Measurements from ENCODE around the gene RASIP1. TPM values are rescaled to one million over a fixed set of nuclear protein-coding genes. Genes with fewer than 3 reads are reported as not detected.
"Not testable (repeated sequence)": the region's sequence is repeated elsewhere in the genome, so short reads cannot be mapped to it uniquely, and the experiment has no call there.

Gene RASIP1
- total RNA-seq, 2 experiments from 2014 or later = 0.19 TPM

- no peak for DNase-seq
- CTCF ChIA-PET = interaction anchor here (0.6 to 3.8 kb wide), 6 partner anchors 11 to 123 kb away, joined by 3 to 14 read pairs (median 4); partner anchors contain the start of genes CA11 and HSD17B14
- peaks cover 7% of the 10 kb centered on the region for H3K9me3 Mint-ChIP-seq
- intact Hi-C loops (cut with micrococcal nuclease) = no loop called here
- no peaks in the 10 kb centered on the region for H3K36me3 Mint-ChIP-seq
- H3K27ac Mint-ChIP-seq = no peak overlapping the region
- POLR2A ChIA-PET = interaction anchor here (0.6 to 0.8 kb wide), 2 partner anchors 13 to 27 kb away, joined by 3 to 4 read pairs; no protein-coding TSS in a partner anchor
- no peaks in the 10 kb centered on the region for H3K27me3 Mint-ChIP-seq
- H3K4me1 Mint-ChIP-seq (ENCODE audit: low read depth) = peaks cover 11% of the 10 kb centered on the region
- peak overlapping the region; percentile 83 for H3K4me3 Mint-ChIP-seq
Measured at GRCh38 chr19:48713041-48713863, 27.2 kb downstream of the RASIP1 start.

- Mint-ChIP-seq H3K9me3 (peaks cover 7% of the 10 kb centered on the region), H3K4me3 (no peak overlapping the region), H3K27ac (no peak overlapping the region), H3K4me1 (ENCODE audit: low read depth) (peaks cover 11% of the 10 kb centered on the region), H3K27me3 (no peaks in the 10 kb centered on the region), H3K36me3 (peaks cover 4% of the 10 kb centered on the region)
- intact Hi-C loops (cut with micrococcal nuclease) = no loop called here
- ChIA-PET POLR2A (no interaction called here), CTCF (no interaction called here)
- no peak for DNase-seq
Measured at GRCh38 chr19:48711106-48711662, 29.2 kb downstream of the RASIP1 start.

- no peak for DNase-seq
- H3K27ac Mint-ChIP-seq = no peak overlapping the region
- peaks cover 8% of the 10 kb centered on the region for H3K36me3 Mint-ChIP-seq
- intact Hi-C loops (cut with micrococcal nuclease) = no loop called here
- peaks cover 7% of the 10 kb centered on the region for H3K9me3 Mint-ChIP-seq
- no peaks in the 10 kb centered on the region for H3K27me3 Mint-ChIP-seq
- peaks cover 6% of the 10 kb centered on the region for H3K4me1 Mint-ChIP-seq (ENCODE audit: low read depth)
- ChIA-PET CTCF (no interaction called here), POLR2A (no interaction called here)
- no peak overlapping the region for H3K4me3 Mint-ChIP-seq
Measured at GRCh38 chr19:48708471-48708870, 31.9 kb downstream of the RASIP1 start.

- no peak overlapping the region for H3K27ac Mint-ChIP-seq
- ChIA-PET CTCF (no interaction called here), POLR2A (no interaction called here)
- no peaks in the 10 kb centered on the region for H3K27me3 Mint-ChIP-seq
- H3K9me3 Mint-ChIP-seq = no peaks in the 10 kb centered on the region
- DNase-seq = no peak
- H3K36me3 Mint-ChIP-seq = peaks cover 19% of the 10 kb centered on the region
- intact Hi-C loops (cut with micrococcal nuclease) = no loop called here
- no peak overlapping the region for H3K4me3 Mint-ChIP-seq
- H3K4me1 Mint-ChIP-seq (ENCODE audit: low read depth) = no peaks in the 10 kb centered on the region
Measured at GRCh38 chr19:48705431-48705830, 35.0 kb downstream of the RASIP1 start.

- ChIA-PET POLR2A (no interaction called here), CTCF (no interaction called here)
- DNase-seq = no peak
- Mint-ChIP-seq H3K4me3 (no peak overlapping the region), H3K27me3 (no peaks in the 10 kb centered on the region), H3K4me1 (ENCODE audit: low read depth) (no peaks in the 10 kb centered on the region), H3K9me3 (no peaks in the 10 kb centered on the region), H3K36me3 (peaks cover 19% of the 10 kb centered on the region), H3K27ac (no peak overlapping the region)
- intact Hi-C loops (cut with micrococcal nuclease) = no loop called here
Measured at GRCh38 chr19:48703316-48703715, 37.1 kb downstream of the RASIP1 start.

- no peak overlapping the region for H3K27ac Mint-ChIP-seq
- POLR2A ChIA-PET = no interaction called here
- no peak for DNase-seq
- H3K9me3 Mint-ChIP-seq = no peaks in the 10 kb centered on the region
- H3K4me3 Mint-ChIP-seq = no peak overlapping the region
- H3K36me3 Mint-ChIP-seq = peaks cover 19% of the 10 kb centered on the region
- intact Hi-C loops (cut with micrococcal nuclease) = no loop called here
- H3K27me3 Mint-ChIP-seq = peaks cover 3% of the 10 kb centered on the region
- H3K4me1 Mint-ChIP-seq (ENCODE audit: low read depth) = no peaks in the 10 kb centered on the region
- CTCF ChIA-PET = interaction anchor here (0.8 kb wide), 1 partner anchor 36 kb away, joined by 3 read pairs; no protein-coding TSS in a partner anchor
Measured at GRCh38 chr19:48702701-48703100, 37.7 kb downstream of the RASIP1 start.

- H3K9me3 Mint-ChIP-seq = no peaks in the 10 kb centered on the region
- peaks cover 9% of the 10 kb centered on the region for H3K4me1 Mint-ChIP-seq (ENCODE audit: low read depth)
- intact Hi-C loops (cut with micrococcal nuclease) = no loop called here
- no peak overlapping the region for H3K27ac Mint-ChIP-seq
- POLR2A ChIA-PET = no interaction called here
- H3K4me3 Mint-ChIP-seq = no peak overlapping the region
- no peak for DNase-seq
- H3K27me3 Mint-ChIP-seq = peaks cover 9% of the 10 kb centered on the region
- CTCF ChIA-PET = no interaction called here
- H3K36me3 Mint-ChIP-seq = peaks cover 13% of the 10 kb centered on the region
Measured at GRCh38 chr19:48698046-48698445, 42.4 kb downstream of the RASIP1 start.

GRCh38 chr19:48696353-48697010 is 43.9 kb downstream of the RASIP1 start:
- peaks cover 7% of the 10 kb centered on the region for H3K36me3 Mint-ChIP-seq
- peaks cover 9% of the 10 kb centered on the region for H3K4me1 Mint-ChIP-seq (ENCODE audit: low read depth)
- H3K27me3 Mint-ChIP-seq = peaks cover 9% of the 10 kb centered on the region
- H3K4me3 Mint-ChIP-seq = peak overlapping the region; percentile 37
- no peak overlapping the region for H3K27ac Mint-ChIP-seq
- DNase-seq = no peak
- intact Hi-C loops (cut with micrococcal nuclease) = no loop called here
- H3K9me3 Mint-ChIP-seq = no peaks in the 10 kb centered on the region
- POLR2A ChIA-PET = no interaction called here
- CTCF ChIA-PET = interaction anchor here (1.5 kb wide), 1 partner anchor 21 kb away, joined by 5 read pairs; no protein-coding TSS in a partner anchor

- H3K4me1 Mint-ChIP-seq (ENCODE audit: low read depth) = peaks cover 9% of the 10 kb centered on the region
- H3K27ac Mint-ChIP-seq = no peak within 1 kb of the TSS
- peak within 1 kb of the TSS; percentile 37 for H3K4me3 Mint-ChIP-seq
- intact Hi-C loops (cut with micrococcal nuclease) = no loop called here
- peaks cover 9% of the 10 kb centered on the region for H3K27me3 Mint-ChIP-seq
- H3K36me3 Mint-ChIP-seq = peaks cover 6% of the 10 kb centered on the region
- DNase-seq = no peak
- ChIA-PET CTCF (interaction anchor here (1.5 kb wide), 1 partner anchor 20 kb away, joined by 5 read pairs; no protein-coding TSS in a partner anchor), POLR2A (no interaction called here)
- no peaks in the 10 kb centered on the region for H3K9me3 Mint-ChIP-seq
Measured at GRCh38 chr19:48695743-48696352, 44.6 kb downstream of the RASIP1 start, which contains the start of gene FUT2. FUT2 (plus strand) TSS chr19:48695971; CDS start chr19:48702957, 6,986 bp downstream.

- H3K4me3 Mint-ChIP-seq; POLR2A ChIA-PET; DNase-seq; H3K9me3 Mint-ChIP-seq; H3K27me3 Mint-ChIP-seq; CTCF ChIA-PET; H3K4me1 Mint-ChIP-seq (ENCODE audit: low read depth); intact Hi-C loops (cut with micrococcal nuclease); H3K27ac Mint-ChIP-seq; H3K36me3 Mint-ChIP-seq: not testable (repeated sequence)
Measured at GRCh38 chr19:48693629-48694028, 46.8 kb downstream of the RASIP1 start.

- ChIA-PET CTCF (no interaction called here), POLR2A (no interaction called here)
Measured at GRCh38 chr19:48689449-48689848, 51.0 kb downstream of the RASIP1 start.

GRCh38 chr19:48687776-48688175 is 52.6 kb downstream of the RASIP1 start:
- Mint-ChIP-seq H3K9me3 (no peaks in the 10 kb centered on the region), H3K36me3 (no peaks in the 10 kb centered on the region), H3K27me3 (no peaks in the 10 kb centered on the region), H3K4me3 (no peak overlapping the region), H3K4me1 (ENCODE audit: low read depth) (no peaks in the 10 kb centered on the region), H3K27ac (no peak overlapping the region)
- no peak for DNase-seq
- intact Hi-C loops (cut with micrococcal nuclease) = no loop called here
- ChIA-PET POLR2A (no interaction called here), CTCF (no interaction called here)

More at GRCh38 chr19:48689449-48689848, 51.0 kb downstream of the RASIP1 start:
- no peak overlapping the region for H3K4me3 Mint-ChIP-seq
- no peak overlapping the region for H3K27ac Mint-ChIP-seq
- H3K27me3 Mint-ChIP-seq = no peaks in the 10 kb centered on the region
- H3K4me1 Mint-ChIP-seq (ENCODE audit: low read depth) = no peaks in the 10 kb centered on the region
- intact Hi-C loops (cut with micrococcal nuclease) = no loop called here
- H3K9me3 Mint-ChIP-seq = no peaks in the 10 kb centered on the region
- peaks cover 3% of the 10 kb centered on the region for H3K36me3 Mint-ChIP-seq
- DNase-seq = no peak

Measured in activated CD4-positive, alpha-beta memory T cell treated with anti-CD3 and anti-CD28 coated beads for 36 hours (primary cell).